Epidermal melanocyte (primary cell): ENCODE results near the gene CNDP1.

Experiments used
- DNase-seq: peaks from one replicate; pipeline ENCODE4 v3.0.0; 2011; ENCODE audit warnings: low spot score; ENCODE audit not compliant: insufficient read length

Gene CNDP1

DNA sequence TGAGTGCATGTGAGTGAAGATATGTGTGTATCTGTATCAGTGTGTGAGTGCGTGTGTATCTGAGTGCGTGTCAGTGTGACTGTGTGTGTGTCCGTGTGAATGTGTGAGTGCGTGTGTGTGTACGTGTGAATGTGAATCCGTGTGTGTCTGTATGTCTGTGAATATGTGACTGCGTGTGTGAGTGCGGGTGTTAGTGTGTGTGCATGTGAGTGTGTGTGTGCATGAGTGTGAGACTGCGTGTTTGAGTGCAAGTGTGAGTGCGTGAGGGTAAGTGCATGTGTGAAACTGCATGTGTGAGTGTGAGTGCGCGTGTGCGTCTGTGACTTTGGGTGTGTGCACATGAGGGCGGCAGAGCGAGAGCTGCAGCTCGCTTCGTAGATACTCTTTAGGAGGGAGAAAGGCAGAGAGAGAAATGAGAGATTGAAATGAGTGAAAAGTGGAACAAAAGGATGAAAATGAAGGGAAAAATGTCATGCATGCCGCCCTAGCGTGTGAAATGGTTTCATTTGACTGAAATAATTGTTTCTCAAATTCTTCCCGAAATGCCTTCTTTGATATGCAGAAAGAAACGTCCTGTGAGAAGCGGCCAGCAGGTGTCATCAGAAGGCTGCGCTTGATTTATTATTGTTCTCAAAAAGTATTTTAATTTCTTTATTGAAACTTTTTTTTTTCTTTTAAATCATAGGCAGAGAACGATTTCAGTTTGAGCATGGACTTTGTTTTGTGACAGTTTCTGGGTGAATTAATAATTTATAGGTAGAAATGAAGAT is 88.9 kb downstream of the CNDP1 start:
- DNase-seq, result no peak

GRCh38 chr18:74624466-74624865 is 90.2 kb downstream of the CNDP1 start:
- no peak for DNase-seq

DNA sequence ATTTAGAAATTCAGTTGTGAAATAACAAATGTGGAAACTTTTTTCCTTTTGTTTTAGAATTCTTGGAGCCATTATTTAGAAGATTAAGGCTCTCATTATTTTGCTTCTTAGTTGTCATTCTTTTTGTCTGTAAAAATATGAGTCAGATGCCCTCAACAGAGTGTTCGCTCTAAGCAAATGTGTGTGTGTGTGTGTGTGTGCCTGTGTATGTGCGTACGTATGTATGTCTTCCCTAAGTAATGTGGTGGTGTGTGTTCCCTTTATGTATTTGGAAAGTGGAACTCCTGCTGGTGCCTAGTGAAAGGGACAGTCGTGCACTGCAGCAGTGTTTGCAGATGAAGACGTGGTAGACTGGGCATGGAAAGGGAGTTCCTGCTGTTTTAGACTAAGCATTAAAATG is 90.9 kb downstream of the CNDP1 start:
- no peak for DNase-seq

GRCh38 chr18:74626049-74626874 is 92.0 kb downstream of the CNDP1 start:
- DNase-seq, result no peak

GRCh38 chr18:74630804-74631203 is 96.5 kb downstream of the CNDP1 start:
- DNase-seq, result no peak

- DNase-seq, result no peak
These were observed 96.9 kb downstream of the CNDP1 start for GRCh38 chr18:74631212-74631611.

- no peak for DNase-seq
These were observed 97.5 kb downstream of the CNDP1 start for GRCh38 chr18:74631623-74632350.

DNA sequence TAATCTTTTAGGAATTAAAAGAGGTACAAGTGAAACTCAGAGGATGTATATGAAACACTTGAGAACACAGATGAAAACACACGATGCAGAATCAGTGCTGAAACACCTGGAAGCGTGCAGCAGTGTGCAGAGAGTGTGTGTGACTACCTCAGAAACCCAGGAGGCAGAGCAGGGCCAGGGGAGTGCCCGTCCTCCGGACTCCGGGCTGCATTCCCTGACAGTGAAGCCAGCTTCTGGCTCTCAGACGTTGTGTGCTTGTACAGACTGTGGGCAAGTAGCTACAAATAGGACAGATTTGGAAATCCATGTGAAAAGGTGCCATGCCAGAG is 98.0 kb downstream of the CNDP1 start:
- no peak for DNase-seq

GRCh38 chr18:74632856-74633255 is 98.6 kb downstream of the CNDP1 start:
- DNase-seq, result no peak

- DNase-seq, result no peak
These were observed 99.5 kb downstream of the CNDP1 start for GRCh38 chr18:74633652-74634352.

GRCh38 chr18:74635224-74635975 is 101.1 kb downstream of the CNDP1 start:
- no peak for DNase-seq
